Mesothelial cell of epicardium (in vitro differentiated cells): ENCODE data around the gene SMARCC1. TPM values are rescaled to one million over a fixed set of nuclear protein-coding genes. Genes with fewer than 3 reads are reported as not detected.

Experiments used
- DNase-seq, 2 experiments: peaks; one replicate each; pipeline ENCODE4 v3.0.0; 2021; ENCODE audit warnings: low spot score in 2 of 2; ENCODE audit not compliant: unreplicated experiment in 2 of 2
- H3K27ac Mint-ChIP-seq: 2 replicates; pipeline ENCODE4 v1.8.0; 2021; ENCODE audit warnings: mixed read lengths
- H3K27me3 Mint-ChIP-seq: 2 replicates; pipeline ENCODE4 v1.8.0; 2021; ENCODE audit warnings: low read depth, mixed read lengths
- H3K36me3 Mint-ChIP-seq: 2 replicates; pipeline ENCODE4 v1.8.0; 2021; ENCODE audit warnings: mixed read lengths
- H3K4me1 Mint-ChIP-seq: 2 replicates; pipeline ENCODE4 v1.8.0; 2021; ENCODE audit warnings: mixed read lengths
- H3K4me3 Mint-ChIP-seq: 2 replicates; pipeline ENCODE4 v1.8.0; 2021; ENCODE audit warnings: mild to moderate bottlenecking, moderate library complexity, mixed read lengths
- H3K9me3 Mint-ChIP-seq: 2 replicates; pipeline ENCODE4 v1.8.0; 2021; ENCODE audit warnings: mixed read lengths
- CTCF ChIP-seq: fragments of 200-600 bp; sonication (generic); IDR thresholded peaks from one replicate; pipeline ENCODE4 v1.5.0; 2021; ENCODE audit warnings: antibody characterized with exemption; ENCODE audit not compliant: unreplicated experiment
- total RNA-seq: library from RNA; stranded (reverse); gene quantifications from 3 replicates; pipeline ENCODE4 v1.2.1, GENCODE V29; 2021

SMARCC1 gene
- total RNA-seq, 1 donor from 2014 or later = 215 TPM

GRCh38 chr3:47586746-47587145 is 194.9 kb downstream of the SMARCC1 start:
- Mint-ChIP-seq H3K27ac (no peak overlapping the region), H3K4me3 (no peak overlapping the region), H3K9me3 (no peaks in the 10 kb centered on the region), H3K36me3 (peaks cover 46% of the 10 kb centered on the region), H3K4me1 (no peaks in the 10 kb centered on the region), H3K27me3 (no peaks in the 10 kb centered on the region)
- TF ChIP-seq CTCF = no peak
- no peak for DNase-seq

- H3K36me3 Mint-ChIP-seq = peaks cover 22% of the 10 kb centered on the region
- peaks cover 2% of the 10 kb centered on the region for H3K4me1 Mint-ChIP-seq
- H3K9me3 Mint-ChIP-seq = no peaks in the 10 kb centered on the region
- no peak overlapping the region for H3K27ac Mint-ChIP-seq
- no peak overlapping the region for H3K4me3 Mint-ChIP-seq
- no peak for TF ChIP-seq CTCF
- no peak for DNase-seq
- peaks cover 18% of the 10 kb centered on the region for H3K27me3 Mint-ChIP-seq
Observed at GRCh38 chr3:47583320-47584075, 198.2 kb downstream of the SMARCC1 start.

GRCh38 chr3:47581835-47582234 is 199.9 kb downstream of the SMARCC1 start:
- H3K27ac Mint-ChIP-seq = no peak overlapping the region
- no peaks in the 10 kb centered on the region for H3K9me3 Mint-ChIP-seq
- H3K27me3 Mint-ChIP-seq = peaks cover 31% of the 10 kb centered on the region
- H3K4me1 Mint-ChIP-seq = peaks cover 2% of the 10 kb centered on the region
- peaks cover 13% of the 10 kb centered on the region for H3K36me3 Mint-ChIP-seq
- TF ChIP-seq CTCF = no peak
- no peak overlapping the region for H3K4me3 Mint-ChIP-seq
- no peak for DNase-seq

GRCh38 chr3:47581422-47581821 is 200.3 kb downstream of the SMARCC1 start:
- Mint-ChIP-seq H3K4me3 (no peak overlapping the region), H3K4me1 (peaks cover 2% of the 10 kb centered on the region), H3K27ac (no peak overlapping the region), H3K9me3 (no peaks in the 10 kb centered on the region), H3K27me3 (peaks cover 35% of the 10 kb centered on the region), H3K36me3 (peaks cover 9% of the 10 kb centered on the region)
- no peak for DNase-seq
- no peak for TF ChIP-seq CTCF

GRCh38 chr3:47580481-47580880 is 201.2 kb downstream of the SMARCC1 start:
- no peak overlapping the region for H3K27ac Mint-ChIP-seq
- peaks cover 3% of the 10 kb centered on the region for H3K4me1 Mint-ChIP-seq
- peaks cover 41% of the 10 kb centered on the region for H3K27me3 Mint-ChIP-seq
- peaks cover 5% of the 10 kb centered on the region for H3K36me3 Mint-ChIP-seq
- no peak overlapping the region for H3K4me3 Mint-ChIP-seq
- no peaks in the 10 kb centered on the region for H3K9me3 Mint-ChIP-seq
- DNase-seq = no peak
- no peak for TF ChIP-seq CTCF
